ENCODE results near the gene TIMELESS.
A peak's percentile ranks its signal among the peaks of the same experiment; 100 is the strongest.

GRCh38 chr12:56468216-56469006 is 19.2 kb upstream of the TIMELESS start, which contains the start of gene SPRYD4:
- TF ChIP-seq CTCF (IDR thresholded peaks at IDR 0.05; ENCODE audit: low read depth, low read length, missing input control) (no peak), JUND (IDR thresholded peaks at IDR 0.05) (peak in 1 of 2 donors; percentile 37), RXRA (IDR thresholded peaks at IDR 0.05) (peak; percentile 49 to 66), ZBTB33 (IDR thresholded peaks at IDR 0.05) (peak; percentile 65), NR2F2 (IDR thresholded peaks at IDR 0.05) (no peak), REST (IDR thresholded peaks at IDR 0.05) (peak; percentile 83), ATF3 (IDR thresholded peaks at IDR 0.05) (peak; percentile 52), EGR1 (IDR thresholded peaks at IDR 0.05; ENCODE audit: low read depth in 2 of 2) (peak; percentile 91 to 98), TAF1 (conservative IDR thresholded peaks at IDR 0.05) (no peak), RAD21 (IDR thresholded peaks at IDR 0.05) (peak; percentile 38 to 46), SP1 (IDR thresholded peaks at IDR 0.05) (peak; percentile 77), MAX (IDR thresholded peaks at IDR 0.05) (peak; percentile 96), GABPA (IDR thresholded peaks at IDR 0.05 in 1 of 2, conservative IDR thresholded peaks at IDR 0.05 in 1 of 2) (peak in 1 of 2 donors; percentile 59)

Measured in liver (tissue), 3 donors.